ENCODE results near the gene MGAT4B. TPM values are rescaled to one million over a fixed set of nuclear protein-coding genes. Genes with fewer than 3 reads are reported as not detected.

The MGAT4B gene
- total and polyA plus RNA-seq, 4 donors: 65.0 to 154 (median 82.4) TPM

GRCh38 chr5:179794575-179794974 is 12.1 kb downstream of the MGAT4B start:
- H3K27me3 ChIP-seq (ENCODE audit: control insufficient read depth in 3 of 3, insufficient read depth in 3 of 3, low read length in 2 of 3): no peaks in the 10 kb centered on the region
- 84 to 87% methylated on average over 3 of the region's 3 CpGs for WGBS, 2 donors
- no peaks in the 10 kb centered on the region for H3K9me3 ChIP-seq (ENCODE audit: control insufficient read depth in 4 of 4, insufficient read depth in 3 of 4, low read length in 3 of 4)
- peaks cover 3 to 51% (median 7%) of the 10 kb centered on the region in 5 donors for H3K4me1 ChIP-seq (ENCODE audit: control insufficient read depth in 5 of 5, insufficient read depth in 5 of 5, low read length in 5 of 5)
- peaks cover 0 to 21% (median 15%) of the 10 kb centered on the region in 4 donors for H3K36me3 ChIP-seq (ENCODE audit: control insufficient read depth in 4 of 4, insufficient read depth in 4 of 4, low read length in 4 of 4)
- ATAC-seq (ENCODE audit: insufficient read depth, low FRiP score) (no peak), DNase-seq (no peak)
- TF ChIP-seq CTCF (IDR thresholded peaks at IDR 0.05; ENCODE audit: control extremely low read depth, extremely low read depth): no peak
- no peak overlapping the region for H3K9ac ChIP-seq (ENCODE audit: insufficient read depth in 1 of 2, low read length in 2 of 2)
- H3K4me3 ChIP-seq: no peak overlapping the region
- peak overlapping the region in 1 of 2 donors; percentile 85 for H3K27ac ChIP-seq (ENCODE audit: low read depth in 1 of 2, low read length in 1 of 2)

DNA sequence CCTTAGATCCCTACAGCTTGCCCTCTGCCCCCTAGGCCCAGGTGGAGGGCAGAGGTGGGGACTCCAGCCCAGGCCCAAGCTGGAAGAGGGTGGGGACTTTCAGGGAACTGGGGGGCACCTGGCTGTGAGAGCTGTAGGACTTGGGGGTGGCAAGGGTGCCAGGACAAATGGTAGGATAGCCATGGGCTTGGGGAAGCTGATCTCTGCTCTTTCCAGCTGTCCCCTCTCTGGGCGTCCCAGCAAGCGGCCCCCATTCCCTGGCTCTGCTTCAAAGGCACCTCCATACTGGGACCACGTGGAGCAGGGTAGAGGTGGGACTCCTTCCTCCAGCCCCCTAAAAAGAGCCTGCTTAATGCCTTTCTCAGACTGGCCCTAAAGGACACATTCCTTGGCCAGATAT is 12.5 kb downstream of the MGAT4B start:
- WGBS, 2 donors: 49 to 66% methylated on average over 3 of the region's 3 CpGs
- Histone ChIP-seq H3K27ac (ENCODE audit: low read depth in 1 of 2, low read length in 1 of 2) (peak overlapping the region in 1 of 2 donors; percentile 85), H3K27me3 (ENCODE audit: control insufficient read depth in 3 of 3, insufficient read depth in 3 of 3, low read length in 2 of 3) (no peaks in the 10 kb centered on the region), H3K4me1 (ENCODE audit: control insufficient read depth in 5 of 5, insufficient read depth in 5 of 5, low read length in 5 of 5) (peaks cover 3 to 51% (median 7%) of the 10 kb centered on the region in 5 donors), H3K9ac (ENCODE audit: insufficient read depth in 1 of 2, low read length in 2 of 2) (no peak overlapping the region), H3K36me3 (ENCODE audit: control insufficient read depth in 4 of 4, insufficient read depth in 4 of 4, low read length in 4 of 4) (peaks cover 0 to 16% (median 12%) of the 10 kb centered on the region in 4 donors), H3K9me3 (ENCODE audit: control insufficient read depth in 4 of 4, insufficient read depth in 3 of 4, low read length in 3 of 4) (no peaks in the 10 kb centered on the region), H3K4me3 (no peak overlapping the region)
- TF ChIP-seq CTCF (IDR thresholded peaks at IDR 0.05; ENCODE audit: control extremely low read depth, extremely low read depth): no peak
- no peak for ATAC-seq (ENCODE audit: insufficient read depth, low FRiP score)
- DNase-seq: no peak

GRCh38 chr5:179793468-179794139 is 13.1 kb downstream of the MGAT4B start, which contains the start of gene LTC4S:
TSS of gene LTC4S (plus strand) at chr5:179793986. CDS start at chr5:179794081, 95 bp downstream.
- Histone ChIP-seq H3K27ac (ENCODE audit: low read depth in 1 of 2, low read length in 1 of 2) (peak within 1 kb of the TSS in 1 of 2 donors; percentile 85), H3K9me3 (ENCODE audit: control insufficient read depth in 4 of 4, insufficient read depth in 3 of 4, low read length in 3 of 4) (no peaks in the 10 kb centered on the region), H3K9ac (ENCODE audit: insufficient read depth in 1 of 2, low read length in 2 of 2) (no peak within 1 kb of the TSS), H3K36me3 (ENCODE audit: control insufficient read depth in 4 of 4, insufficient read depth in 4 of 4, low read length in 4 of 4) (peaks cover 0 to 11% (median 6%) of the 10 kb centered on the region in 4 donors), H3K27me3 (ENCODE audit: control insufficient read depth in 3 of 3, insufficient read depth in 3 of 3, low read length in 2 of 3) (no peaks in the 10 kb centered on the region), H3K4me1 (ENCODE audit: control insufficient read depth in 5 of 5, insufficient read depth in 5 of 5, low read length in 5 of 5) (peaks cover 3 to 51% (median 7%) of the 10 kb centered on the region in 5 donors), H3K4me3 (no peak within 1 kb of the TSS)
- no peak for TF ChIP-seq CTCF (IDR thresholded peaks at IDR 0.05; ENCODE audit: control extremely low read depth, extremely low read depth)
- ATAC-seq (ENCODE audit: insufficient read depth, low FRiP score): no peak
- 14 to 25% methylated on average over 19 of the region's 19 CpGs for WGBS, 2 donors
- DNase-seq: peak; percentile 80 to 86 (median 80)

Data from lung (tissue), 12 donors.